ENCODE data around the gene TRPV5.

The TRPV5 gene

GRCh38 chr7:142962991-142963390 lies 29.4 kb upstream of the TRPV5 start:
- no peak for TF ChIP-seq CTCF (conservative IDR thresholded peaks at IDR 0.05; ENCODE audit: low read depth, low read length)
- no peak overlapping the region for H3K4me3 ChIP-seq (ENCODE audit: low read length)
- no peak for DNase-seq (ENCODE audit: low read depth)

- DNase-seq (ENCODE audit: low read depth) = no peak
Observed at GRCh38 chr7:142961973-142962926, 28.7 kb upstream of the TRPV5 start, which contains the start of gene KEL. Gene KEL (minus strand): TSS chr7:142962363. CDS start chr7:142962206, 157 bp downstream.

GRCh38 chr7:142961595-142961972 lies 28.0 kb upstream of the TRPV5 start:
- H3K4me3 ChIP-seq (ENCODE audit: low read length) = no peak overlapping the region
- DNase-seq (ENCODE audit: low read depth) = no peak
- TF ChIP-seq CTCF (conservative IDR thresholded peaks at IDR 0.05; ENCODE audit: low read depth, low read length) = no peak

More at GRCh38 chr7:142961973-142962926, 28.7 kb upstream of the TRPV5 start, which contains the start of gene KEL:
- no peak within 1 kb of the TSS for H3K4me3 ChIP-seq (ENCODE audit: low read length)
- no peak for TF ChIP-seq CTCF (conservative IDR thresholded peaks at IDR 0.05; ENCODE audit: low read depth, low read length)

GRCh38 chr7:142960955-142961512 lies 27.5 kb upstream of the TRPV5 start:
- peak; percentile 6 for TF ChIP-seq CTCF (conservative IDR thresholded peaks at IDR 0.05; ENCODE audit: low read depth, low read length)

GRCh38 chr7:142959202-142959601 lies 25.7 kb upstream of the TRPV5 start:
- H3K4me3 ChIP-seq (ENCODE audit: low read length) = no peak overlapping the region
- no peak for DNase-seq (ENCODE audit: low read depth)
- TF ChIP-seq CTCF (conservative IDR thresholded peaks at IDR 0.05; ENCODE audit: low read depth, low read length) = no peak

More at GRCh38 chr7:142960955-142961512, 27.5 kb upstream of the TRPV5 start:
- H3K4me3 ChIP-seq (ENCODE audit: low read length) = no peak overlapping the region
- DNase-seq (ENCODE audit: low read depth) = no peak

GRCh38 chr7:142957723-142958122 lies 24.2 kb upstream of the TRPV5 start:
- DNase-seq (ENCODE audit: low read depth) = no peak
- no peak for TF ChIP-seq CTCF (conservative IDR thresholded peaks at IDR 0.05; ENCODE audit: low read depth, low read length)
- no peak overlapping the region for H3K4me3 ChIP-seq (ENCODE audit: low read length)
